ENCODE measurements around the gene CDCA4. TPM values are rescaled to one million over a fixed set of nuclear protein-coding genes. Genes with fewer than 3 reads are reported as not detected.

The CDCA4 gene
- total RNA-seq, 1 donor from 2014 or later: 15.2 TPM

DNA sequence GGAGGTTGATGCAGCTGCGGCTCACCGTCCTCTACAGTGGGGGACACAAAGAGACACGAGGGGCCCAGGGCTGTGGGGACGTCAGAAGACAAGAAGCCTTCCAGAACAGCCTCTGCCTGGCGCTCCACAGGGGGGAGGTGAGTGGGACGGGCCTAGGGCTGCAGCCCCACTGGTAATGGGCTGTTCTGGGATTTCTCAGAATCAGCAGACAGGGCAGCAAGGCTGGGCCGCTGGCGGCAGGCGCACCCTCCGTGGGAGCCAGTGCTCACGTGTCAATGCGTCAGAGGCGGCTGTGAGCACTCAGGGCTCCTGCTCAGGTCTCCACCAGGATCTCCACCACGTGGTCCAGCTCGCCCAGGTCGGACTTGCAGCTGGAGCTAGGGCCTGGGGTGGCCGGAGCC is 10.0 kb downstream of the CDCA4 start:
- peaks cover 0 to 23% of the 10 kb centered on the region in 2 donors for H3K36me3 ChIP-seq
- no peak overlapping the region for H3K27ac ChIP-seq
- H3K4me1 ChIP-seq: peaks cover 29% of the 10 kb centered on the region
- TF ChIP-seq POLR2AphosphoS5 (IDR thresholded peaks at IDR 0.05; ENCODE audit: insufficient read depth in 1 of 2, low read depth in 1 of 2) (no peak), POLR2A (IDR thresholded peaks at IDR 0.05) (no peak)
- TF ChIP-seq, protein P1, sequence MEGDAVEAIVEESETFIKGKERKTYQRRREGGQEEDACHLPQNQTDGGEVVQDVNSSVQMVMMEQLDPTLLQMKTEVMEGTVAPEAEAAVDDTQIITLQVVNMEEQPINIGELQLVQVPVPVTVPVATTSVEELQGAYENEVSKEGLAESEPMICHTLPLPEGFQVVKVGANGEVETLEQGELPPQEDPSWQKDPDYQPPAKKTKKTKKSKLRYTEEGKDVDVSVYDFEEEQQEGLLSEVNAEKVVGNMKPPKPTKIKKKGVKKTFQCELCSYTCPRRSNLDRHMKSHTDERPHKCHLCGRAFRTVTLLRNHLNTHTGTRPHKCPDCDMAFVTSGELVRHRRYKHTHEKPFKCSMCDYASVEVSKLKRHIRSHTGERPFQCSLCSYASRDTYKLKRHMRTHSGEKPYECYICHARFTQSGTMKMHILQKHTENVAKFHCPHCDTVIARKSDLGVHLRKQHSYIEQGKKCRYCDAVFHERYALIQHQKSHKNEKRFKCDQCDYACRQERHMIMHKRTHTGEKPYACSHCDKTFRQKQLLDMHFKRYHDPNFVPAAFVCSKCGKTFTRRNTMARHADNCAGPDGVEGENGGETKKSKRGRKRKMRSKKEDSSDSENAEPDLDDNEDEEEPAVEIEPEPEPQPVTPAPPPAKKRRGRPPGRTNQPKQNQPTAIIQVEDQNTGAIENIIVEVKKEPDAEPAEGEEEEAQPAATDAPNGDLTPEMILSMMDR (IDR thresholded peaks at IDR 0.05): no peak
- H3K27me3 ChIP-seq: no peaks in the 10 kb centered on the region
- no peaks in the 10 kb centered on the region for H3K9me3 ChIP-seq
- no peak for DNase-seq (ENCODE audit: extremely low spot score in 2 of 2)
- intact Hi-C loops (cut with DNase I): no loop called here
- no peak overlapping the region for H3K4me3 ChIP-seq

DNA sequence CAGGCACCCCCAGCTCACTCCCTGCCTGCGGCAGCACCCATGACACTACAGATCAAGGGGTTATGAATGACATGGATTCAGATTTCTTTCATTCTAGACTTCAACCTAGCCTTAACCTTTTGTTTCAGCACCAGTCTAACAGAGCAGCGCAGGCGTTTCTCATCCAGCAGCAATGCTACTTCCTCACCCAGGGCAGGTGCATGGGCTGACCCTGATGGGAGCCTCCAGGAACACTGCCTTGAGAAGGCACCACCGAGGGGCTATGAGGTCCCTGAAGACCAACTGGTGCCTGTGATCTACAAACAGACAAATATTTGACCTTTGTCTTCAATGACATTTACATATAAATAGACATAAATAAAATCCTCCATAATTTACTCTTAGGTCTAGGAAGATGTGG is 10.8 kb downstream of the CDCA4 start:
- DNase-seq (ENCODE audit: extremely low spot score in 2 of 2): no peak
- H3K9me3 ChIP-seq: no peaks in the 10 kb centered on the region
- intact Hi-C loops (cut with DNase I): no loop called here
- H3K36me3 ChIP-seq: peaks cover 0 to 23% of the 10 kb centered on the region in 2 donors
- no peaks in the 10 kb centered on the region for H3K27me3 ChIP-seq
- no peak overlapping the region for H3K4me3 ChIP-seq
- H3K27ac ChIP-seq: no peak overlapping the region
- H3K4me1 ChIP-seq: peaks cover 23% of the 10 kb centered on the region
- TF ChIP-seq, protein P1 (IDR thresholded peaks at IDR 0.05): no peak
- TF ChIP-seq POLR2AphosphoS5 (IDR thresholded peaks at IDR 0.05; ENCODE audit: insufficient read depth in 1 of 2, low read depth in 1 of 2): no peak
- TF ChIP-seq POLR2A (IDR thresholded peaks at IDR 0.05): no peak

DNA sequence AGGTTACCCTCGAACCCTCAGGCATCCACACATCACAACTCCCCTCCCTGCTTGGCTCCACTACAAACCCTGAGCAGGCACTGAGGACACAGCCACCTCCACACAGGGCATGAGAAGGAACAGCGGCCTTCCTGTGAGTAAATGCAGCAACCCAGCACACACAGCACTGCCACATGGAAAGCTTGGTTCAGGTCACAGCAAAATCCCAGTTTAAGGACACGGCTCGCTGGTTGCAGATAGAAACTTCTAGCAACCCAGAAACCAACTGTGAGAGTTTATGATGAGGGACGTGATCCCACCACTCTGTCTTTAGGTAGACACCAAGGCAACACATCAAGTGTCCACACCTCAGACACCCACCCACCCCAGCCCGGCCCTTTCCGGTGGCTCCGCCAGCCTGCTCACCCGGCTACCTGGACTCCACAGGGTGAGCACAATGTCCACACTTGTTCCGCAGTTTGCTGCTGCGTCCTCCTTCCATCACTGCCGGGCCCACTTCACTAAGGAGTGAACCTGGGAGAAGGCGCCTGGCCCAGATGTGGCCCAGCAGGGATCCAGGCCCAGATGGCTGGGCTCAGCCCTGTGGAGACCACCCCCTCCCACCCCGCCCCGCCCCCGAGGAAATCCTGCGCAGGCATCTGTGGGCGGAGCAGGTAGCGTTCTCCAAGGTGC is 13.2 kb downstream of the CDCA4 start:
- TF ChIP-seq, protein P1 (IDR thresholded peaks at IDR 0.05): no peak
- no peak for TF ChIP-seq POLR2A (IDR thresholded peaks at IDR 0.05)
- no peak for TF ChIP-seq POLR2AphosphoS5 (IDR thresholded peaks at IDR 0.05; ENCODE audit: insufficient read depth in 1 of 2, low read depth in 1 of 2)
- no peaks in the 10 kb centered on the region for H3K27me3 ChIP-seq
- H3K4me1 ChIP-seq: peaks cover 6% of the 10 kb centered on the region
- no peak for DNase-seq (ENCODE audit: extremely low spot score in 2 of 2)
- H3K9me3 ChIP-seq: no peaks in the 10 kb centered on the region
- H3K4me3 ChIP-seq: no peak overlapping the region
- intact Hi-C loops (cut with DNase I): no loop called here
- H3K36me3 ChIP-seq: peaks cover 0 to 23% of the 10 kb centered on the region in 2 donors
- no peak overlapping the region for H3K27ac ChIP-seq

DNA sequence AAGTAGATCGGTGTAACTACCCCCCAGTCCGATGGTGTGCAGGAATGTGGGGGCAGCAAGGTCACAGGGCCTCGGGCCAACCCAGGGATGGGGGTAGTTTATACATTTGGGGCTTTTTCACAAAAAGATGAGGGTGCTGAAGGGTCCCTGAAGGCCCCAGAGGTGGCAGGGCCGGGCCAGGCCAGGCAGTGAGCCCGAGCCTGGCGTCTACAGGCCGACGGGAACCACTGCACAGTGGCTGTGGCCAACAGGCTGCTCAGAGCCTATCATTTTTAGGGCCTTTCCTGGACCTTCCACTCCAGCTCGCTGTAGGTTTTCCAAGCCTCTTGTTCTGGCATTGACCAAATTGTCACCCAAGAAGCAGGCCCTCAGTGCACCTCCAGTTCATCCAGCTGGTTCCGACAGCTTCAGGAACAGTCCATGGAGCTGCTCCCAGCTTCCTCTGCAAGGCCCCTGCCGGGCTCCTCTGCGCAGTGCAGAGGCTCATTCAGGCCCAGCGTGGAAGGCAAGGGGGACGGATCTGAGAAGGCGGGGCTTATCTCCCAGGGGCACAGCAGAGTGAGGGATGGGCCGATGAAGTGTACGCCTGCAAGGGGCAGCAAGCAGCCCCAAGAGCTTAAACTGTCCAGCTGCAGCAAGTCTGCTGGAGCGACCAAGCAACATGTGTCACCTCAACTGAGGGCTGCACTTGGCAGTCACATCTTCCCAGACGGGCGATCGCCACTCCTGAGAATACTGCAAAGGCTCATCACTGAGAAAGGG is 13.9 kb downstream of the CDCA4 start:
- Histone ChIP-seq H3K36me3 (peaks cover 0 to 23% of the 10 kb centered on the region in 2 donors), H3K27ac (no peak overlapping the region), H3K4me1 (no peaks in the 10 kb centered on the region), H3K9me3 (no peaks in the 10 kb centered on the region), H3K4me3 (no peak overlapping the region), H3K27me3 (no peaks in the 10 kb centered on the region)
- intact Hi-C loops (cut with DNase I): no loop called here
- TF ChIP-seq POLR2AphosphoS5 (IDR thresholded peaks at IDR 0.05; ENCODE audit: insufficient read depth in 1 of 2, low read depth in 1 of 2) (no peak), POLR2A (IDR thresholded peaks at IDR 0.05) (no peak)
- TF ChIP-seq, protein P1 (IDR thresholded peaks at IDR 0.05): no peak
- no peak for DNase-seq (ENCODE audit: extremely low spot score in 2 of 2)

All from vagina (tissue), 2 donors.